Posterior vena cava (tissue), 2 donors: ENCODE results near the gene GRM3. TPM values are rescaled to one million over a fixed set of nuclear protein-coding genes. Genes with fewer than 3 reads are reported as not detected.

Experiments
- DNase-seq: peaks from one replicate; pipeline ENCODE4 v3.0.0-alpha.2; 2020; ENCODE audit warnings: low spot score
- intact Hi-C, 2 donors: fragments of 100-400 bp; cut with DNase I; formaldehyde crosslinking; loops; one replicate each; pipeline versions ENCODE4 v1.14.1 to v1.14.2; 2022 to 2023
- total RNA-seq, 2 donors: library from RNA; stranded (reverse); fragmentation: NEBNext Ultra II Directional; extraction: Animal tissue kit (Norgen Biotek cat#: 25700); gene quantifications; one replicate each; pipeline ENCODE4 v1.2.1, GENCODE V29; 2021
- donor health status: DM: yes; HTN: yes; CAD: no.
- donor health status: DM: yes; HTN: yes; CAD: no.

GRM3 gene
- total RNA-seq, 2 donors from 2014 or later = not detected

DNA sequence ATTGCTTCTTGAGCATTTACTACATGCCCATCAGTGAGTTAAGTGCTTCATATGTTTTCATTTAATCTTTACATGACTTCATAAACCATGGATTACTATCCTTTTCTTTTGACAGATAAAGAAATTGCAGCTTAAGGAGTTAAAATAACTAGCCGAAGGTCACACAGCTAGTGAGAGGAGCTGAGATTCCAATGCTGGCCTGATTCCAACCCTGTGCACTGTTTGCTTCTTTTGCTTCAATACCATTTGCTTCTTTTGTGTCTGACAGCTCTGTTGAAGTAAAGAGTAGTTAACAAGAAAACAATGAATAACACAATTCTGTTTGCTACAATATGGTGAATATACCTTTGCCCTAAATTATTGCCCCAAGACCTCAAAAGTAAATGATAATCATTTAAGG is 132.4 kb downstream of the GRM3 start:
- intact Hi-C loops = no loop called here

DNA sequence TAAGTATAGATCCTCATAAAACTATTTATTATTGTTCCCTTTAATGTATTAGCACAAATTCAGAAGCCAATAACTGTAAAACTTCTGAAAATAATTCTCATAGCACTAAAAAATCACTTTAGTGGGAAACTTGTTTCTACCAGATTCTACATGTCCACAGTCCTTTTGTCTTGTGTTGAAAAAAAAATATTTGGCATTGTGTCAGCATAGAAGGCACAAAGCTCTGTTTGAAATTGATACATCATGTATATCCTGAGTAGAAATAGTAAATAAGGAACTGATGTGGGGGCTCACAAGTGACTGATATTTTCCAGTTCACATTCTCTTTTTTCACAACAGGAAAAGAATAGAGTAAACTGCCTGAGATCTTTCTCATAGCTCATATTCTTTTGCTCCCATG is 134.6 kb downstream of the GRM3 start:
- no peak for DNase-seq
- intact Hi-C loops = no loop called here

More for the DNA sequence above, 132.4 kb downstream of the GRM3 start:
- DNase-seq = no peak

DNA sequence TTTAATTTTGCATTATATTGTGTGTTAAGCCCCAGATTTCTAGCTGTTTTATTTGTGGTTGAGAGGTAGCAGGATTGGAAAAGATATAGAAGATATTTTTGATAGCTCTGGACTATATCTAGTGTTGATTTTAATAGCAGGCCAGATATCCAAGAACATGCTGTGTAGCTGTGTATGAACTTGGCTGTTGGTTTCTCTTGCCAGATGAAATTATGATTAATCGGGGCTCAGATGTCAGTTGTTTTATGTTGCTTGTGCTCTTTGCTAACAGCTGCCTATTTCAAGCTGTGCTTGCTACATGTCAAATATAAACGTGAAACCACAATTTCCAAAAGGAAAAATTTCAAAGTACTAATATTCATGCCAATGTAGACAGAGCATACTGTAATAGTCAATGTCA is 141.1 kb downstream of the GRM3 start:
- DNase-seq = no peak
- intact Hi-C loops = no loop called here

DNA sequence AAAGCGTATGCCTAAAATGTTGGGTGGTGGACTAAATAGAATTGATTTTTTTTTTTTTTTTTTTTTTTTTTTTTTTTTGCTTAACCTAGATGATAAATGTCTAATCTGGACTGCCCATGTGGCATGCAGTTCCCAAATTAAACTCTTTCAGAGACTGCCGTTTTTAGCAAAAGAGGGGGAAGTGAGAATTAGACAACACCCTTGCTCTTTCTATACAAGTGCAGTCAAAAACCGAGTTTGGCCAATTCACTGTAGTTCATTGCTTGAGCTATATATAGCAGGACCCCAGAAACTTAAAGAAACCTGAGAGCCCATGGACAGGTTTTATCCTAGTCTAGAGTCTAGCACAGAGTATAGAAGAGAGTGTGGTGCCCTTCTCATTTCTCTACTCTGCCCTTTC is 141.9 kb downstream of the GRM3 start:
- intact Hi-C loops = no loop called here
- no peak for DNase-seq

DNA sequence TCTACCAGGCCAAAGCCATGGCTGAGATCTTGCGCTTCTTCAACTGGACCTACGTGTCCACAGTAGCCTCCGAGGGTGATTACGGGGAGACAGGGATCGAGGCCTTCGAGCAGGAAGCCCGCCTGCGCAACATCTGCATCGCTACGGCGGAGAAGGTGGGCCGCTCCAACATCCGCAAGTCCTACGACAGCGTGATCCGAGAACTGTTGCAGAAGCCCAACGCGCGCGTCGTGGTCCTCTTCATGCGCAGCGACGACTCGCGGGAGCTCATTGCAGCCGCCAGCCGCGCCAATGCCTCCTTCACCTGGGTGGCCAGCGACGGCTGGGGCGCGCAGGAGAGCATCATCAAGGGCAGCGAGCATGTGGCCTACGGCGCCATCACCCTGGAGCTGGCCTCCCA is 142.7 kb downstream of the GRM3 start:
- intact Hi-C loops = no loop called here
- peak; percentile 76 for DNase-seq

DNA sequence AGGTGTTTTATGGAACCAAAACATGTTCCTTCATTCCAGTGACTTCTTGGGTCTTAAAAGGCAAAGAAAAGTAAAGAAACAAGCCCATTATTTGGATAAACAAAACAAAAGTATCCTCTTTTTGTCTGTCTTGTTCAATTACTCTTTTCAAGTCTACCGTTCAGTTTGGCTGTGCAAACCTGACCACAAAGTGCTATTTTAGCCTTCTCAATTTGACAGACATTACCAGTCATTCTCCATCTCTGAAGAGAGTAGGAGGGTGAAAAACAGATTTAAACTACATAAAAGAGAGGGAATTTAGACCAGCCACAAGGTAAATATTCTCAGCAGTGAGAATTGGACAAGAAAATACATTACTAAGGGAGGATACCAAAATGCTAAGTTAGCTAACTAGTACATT is 145.2 kb downstream of the GRM3 start:
- intact Hi-C loops = no loop called here
- no peak for DNase-seq

DNA sequence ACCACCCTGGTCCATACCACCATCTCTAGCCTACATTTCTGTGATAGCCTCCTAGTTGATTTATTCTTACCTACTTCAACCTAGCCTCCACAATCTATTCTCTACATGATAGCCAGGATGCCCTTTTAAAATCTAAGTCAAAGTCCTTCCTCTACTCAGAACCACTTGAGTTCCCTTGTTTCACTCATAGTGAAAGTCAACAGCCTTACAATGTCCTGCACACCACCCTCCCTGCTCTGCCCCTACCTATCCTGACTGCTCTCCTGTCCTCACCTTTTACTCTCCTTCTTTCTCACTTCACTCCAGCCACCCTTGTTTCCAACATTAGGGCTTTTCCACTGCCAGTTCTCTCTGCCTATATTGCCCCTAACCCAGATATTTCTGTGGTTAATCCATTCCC is 146.7 kb downstream of the GRM3 start:
- intact Hi-C loops = no loop called here
- DNase-seq = no peak

DNA sequence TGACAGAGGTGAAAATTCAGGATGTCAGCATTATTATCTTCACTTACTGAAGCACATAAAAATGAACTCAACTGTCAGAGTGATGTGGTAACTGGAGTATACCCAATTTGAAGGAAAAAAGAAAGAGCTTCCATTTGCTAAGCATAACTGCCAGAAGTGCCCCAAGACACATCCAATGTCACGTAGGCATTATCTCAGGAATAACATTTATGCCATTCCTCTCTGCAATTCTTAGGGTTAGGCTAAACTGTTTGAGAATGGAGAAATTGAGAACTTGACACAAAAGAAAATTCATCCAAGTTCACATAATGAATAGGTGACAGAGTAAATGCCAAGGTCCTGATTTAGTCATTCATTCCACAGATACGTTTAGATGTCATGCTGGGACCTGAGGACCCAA is 148.6 kb downstream of the GRM3 start:
- DNase-seq = no peak
- intact Hi-C loops = no loop called here

DNA sequence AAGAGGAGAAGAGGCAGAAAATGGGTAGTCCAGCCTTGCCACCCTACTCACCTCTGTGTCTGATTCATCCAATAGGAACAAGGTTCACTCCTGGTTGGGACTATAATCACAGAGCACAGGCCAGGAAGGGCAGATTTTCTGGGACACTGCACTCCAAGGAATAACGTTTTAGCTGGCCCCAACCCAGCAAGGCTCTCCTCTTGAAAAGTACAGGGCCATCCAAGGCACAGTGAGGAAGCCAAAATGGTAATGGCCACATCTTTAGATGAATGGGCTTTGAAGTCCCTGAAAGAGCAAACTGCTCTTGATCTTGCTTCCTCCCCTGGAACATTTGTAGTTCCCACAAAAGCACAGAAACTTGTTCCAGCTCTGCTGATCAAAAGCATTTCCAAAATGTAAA is 149.4 kb downstream of the GRM3 start:
- no peak for DNase-seq
- intact Hi-C loops = no loop called here

DNA sequence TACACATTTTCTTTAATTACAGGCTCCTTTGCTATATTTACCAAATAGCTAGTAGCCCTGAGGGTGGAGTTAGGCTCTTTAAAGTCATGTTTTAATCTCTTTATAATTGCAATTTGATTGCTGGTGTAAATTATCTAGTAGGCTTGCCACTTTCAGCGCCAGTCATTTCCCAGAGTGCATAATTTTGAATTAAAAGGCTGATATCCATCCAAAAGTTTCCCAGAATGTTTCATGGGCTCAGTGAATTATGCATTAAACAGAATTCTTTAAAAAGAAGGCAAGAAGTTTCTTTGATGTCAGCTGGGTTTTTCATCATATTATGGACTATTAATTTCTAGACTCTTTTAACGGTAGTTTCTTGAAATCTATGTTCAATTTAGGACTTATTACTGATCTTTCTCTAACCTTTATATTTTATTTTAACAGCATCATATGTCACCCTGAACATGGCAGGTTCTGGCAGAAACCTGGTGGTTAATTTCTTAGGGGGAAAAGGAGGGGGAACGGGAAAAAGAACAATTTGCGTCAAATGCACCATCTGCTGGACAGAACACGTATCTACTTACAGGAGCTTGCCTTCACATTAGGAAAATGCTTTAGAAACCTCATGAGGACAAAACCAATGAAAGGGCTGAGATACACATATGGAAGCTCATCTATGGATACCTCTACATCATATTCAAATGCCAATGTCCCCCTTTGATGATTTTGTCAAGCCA is 171.1 kb downstream of the GRM3 start:
- intact Hi-C loops = no loop called here
- DNase-seq = no peak

DNA sequence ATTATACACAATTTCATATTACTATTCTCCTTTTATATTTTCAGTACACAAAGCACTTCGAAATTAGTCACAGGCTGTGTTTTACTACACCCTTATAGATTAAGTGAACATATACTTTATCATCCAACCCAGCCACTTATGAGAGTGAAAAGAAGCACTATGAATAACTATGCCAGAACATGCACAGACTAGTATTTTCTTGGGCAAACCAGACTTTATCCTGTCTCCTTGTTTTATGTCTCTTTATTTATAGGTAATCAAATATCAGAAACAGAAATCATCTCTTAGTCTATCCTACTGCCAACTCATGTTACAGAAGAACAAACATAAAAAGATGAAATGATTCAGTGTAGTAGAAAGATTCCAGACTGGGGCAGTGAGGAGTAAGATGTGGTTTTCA is 171.8 kb downstream of the GRM3 start:
- intact Hi-C loops = no loop called here
- no peak for DNase-seq

DNA sequence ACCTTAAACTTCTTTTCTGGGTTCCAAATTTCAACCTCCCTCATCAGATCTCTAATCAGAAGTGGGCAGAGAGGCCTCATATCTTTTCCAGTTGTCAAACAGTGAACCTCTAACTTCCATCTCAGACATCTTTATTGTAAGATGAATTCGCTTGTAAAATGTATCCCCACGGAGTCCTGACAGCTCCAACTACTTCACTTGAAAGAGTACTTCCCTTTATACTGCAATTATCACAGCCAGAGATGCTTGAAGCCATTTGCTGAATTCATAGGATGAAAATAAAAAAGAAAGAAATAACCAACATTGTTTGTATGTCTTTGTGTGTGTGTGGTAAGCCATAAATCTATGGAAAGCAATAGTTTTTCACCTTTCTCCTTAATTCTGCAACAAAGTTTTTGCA is 175.2 kb downstream of the GRM3 start:
- intact Hi-C loops = no loop called here
- no peak for DNase-seq

DNA sequence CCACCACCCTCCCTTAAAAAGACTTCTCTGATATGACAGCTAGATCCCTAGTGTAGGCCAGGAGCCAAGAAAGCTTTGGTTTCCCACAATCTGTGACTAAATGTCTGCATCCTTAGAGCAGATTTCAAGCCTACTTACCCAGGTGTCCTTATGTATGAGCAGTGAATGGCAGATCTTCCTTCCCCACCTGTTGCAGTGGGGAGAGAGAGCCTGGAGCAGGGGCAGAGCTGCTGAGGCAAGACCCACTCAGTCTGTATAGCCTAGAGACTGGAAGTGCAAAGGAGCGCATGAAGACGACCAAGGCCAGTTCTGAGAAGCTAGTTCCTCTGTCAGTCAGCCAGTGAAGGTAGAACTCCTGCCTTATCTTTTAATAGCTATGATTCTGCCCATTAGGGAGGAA is 180.1 kb downstream of the GRM3 start:
- intact Hi-C loops = no loop called here
- no peak for DNase-seq

DNA sequence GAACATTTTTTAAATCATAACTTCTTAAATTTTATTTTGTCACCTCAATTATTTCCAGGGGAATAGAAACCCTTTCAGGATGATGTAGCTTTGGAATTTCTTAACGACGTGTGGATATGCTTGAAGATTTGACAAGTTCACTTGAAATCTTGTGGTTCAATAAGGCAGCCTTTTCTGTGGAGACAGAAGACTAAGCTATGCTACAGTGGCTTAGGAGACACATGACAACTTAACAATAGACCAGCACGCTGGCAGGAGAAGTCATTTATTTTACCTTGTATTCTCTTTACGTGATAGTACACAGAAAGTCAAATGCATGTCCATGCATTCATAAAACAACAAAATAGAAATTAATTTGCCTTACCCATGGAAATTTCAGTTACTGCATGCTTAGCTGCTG is 181.6 kb downstream of the GRM3 start:
- intact Hi-C loops = no loop called here
- no peak for DNase-seq

DNA sequence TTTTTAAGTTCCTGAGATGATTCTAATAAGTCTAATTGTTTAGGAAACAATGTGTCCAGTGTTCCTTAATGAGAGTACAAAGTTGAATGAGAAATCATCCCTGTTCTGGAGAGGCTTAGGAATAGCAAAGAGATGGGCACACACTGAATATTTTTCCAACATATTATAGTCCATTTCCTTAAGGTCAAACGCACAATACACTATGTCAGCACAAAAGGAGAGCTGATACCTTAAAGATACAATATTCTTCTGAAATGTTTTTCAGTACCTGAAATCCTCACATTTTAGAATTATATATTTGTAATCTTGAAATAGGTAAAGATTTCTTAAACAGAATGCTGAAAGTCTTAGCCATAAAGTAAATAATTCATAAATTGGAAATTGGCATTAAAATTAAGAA is 183.2 kb downstream of the GRM3 start:
- no peak for DNase-seq
- intact Hi-C loops = no loop called here

DNA sequence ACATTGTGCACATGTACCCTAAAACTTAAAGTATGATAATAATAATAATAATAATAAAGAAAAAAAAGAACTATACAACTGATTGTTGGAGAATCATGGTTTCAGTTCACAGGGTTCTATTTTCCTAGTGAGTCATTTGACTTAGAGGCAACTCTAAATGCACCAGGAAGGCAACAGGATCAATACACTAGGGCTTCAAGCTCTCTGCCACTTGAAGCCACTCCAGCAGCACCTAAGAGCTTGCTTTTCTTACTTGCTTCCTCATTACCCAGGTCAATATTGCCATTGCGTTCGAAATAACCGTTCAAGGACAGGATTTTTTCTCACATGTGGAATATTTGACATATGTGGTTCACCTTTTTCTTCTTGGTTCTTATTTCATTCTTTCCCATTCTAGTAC is 189.7 kb downstream of the GRM3 start:
- intact Hi-C loops = no loop called here

DNA sequence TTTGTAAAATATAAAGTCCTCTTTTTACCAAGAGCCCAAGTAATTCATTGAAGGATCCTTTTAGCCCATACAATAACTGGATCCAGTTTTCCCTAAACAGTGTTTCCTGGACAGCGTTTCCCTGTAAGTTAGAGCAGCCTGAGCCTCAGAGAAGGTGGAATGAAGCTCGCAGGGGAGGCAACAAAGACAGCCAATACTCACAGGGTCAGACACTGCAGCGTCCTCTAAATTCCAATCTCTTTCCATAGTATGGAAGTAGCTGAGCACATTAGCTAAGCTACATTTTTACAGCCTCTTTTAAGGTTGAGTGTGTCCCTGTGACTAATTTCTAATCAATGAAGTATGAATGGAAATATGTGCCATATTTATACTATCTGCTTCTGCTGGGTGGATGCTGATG is 193.5 kb downstream of the GRM3 start:
- intact Hi-C loops = no loop called here
- DNase-seq = no peak

More for the DNA sequence above, 189.7 kb downstream of the GRM3 start:
- DNase-seq = no peak

DNA sequence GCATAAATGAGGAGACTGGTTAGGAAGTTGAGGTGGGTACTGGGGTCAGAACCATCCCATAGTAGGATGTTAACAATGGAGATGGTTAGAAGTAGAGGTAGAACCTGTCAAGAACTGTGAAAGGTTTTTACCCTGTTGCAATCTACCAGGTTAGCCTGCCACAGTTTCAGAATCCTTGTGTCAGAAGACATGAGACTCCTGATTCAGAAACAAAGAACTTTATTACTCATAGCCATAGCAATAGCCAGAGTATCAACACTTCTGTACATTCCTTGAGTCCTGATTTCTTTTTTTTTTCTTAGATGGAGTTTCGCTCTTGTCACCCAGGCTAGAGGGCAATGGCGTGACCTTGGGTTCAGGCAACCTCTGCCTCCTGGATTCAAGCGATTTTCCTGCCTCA is 200.9 kb downstream of the GRM3 start:
- intact Hi-C loops = no loop called here
- DNase-seq = no peak

DNA sequence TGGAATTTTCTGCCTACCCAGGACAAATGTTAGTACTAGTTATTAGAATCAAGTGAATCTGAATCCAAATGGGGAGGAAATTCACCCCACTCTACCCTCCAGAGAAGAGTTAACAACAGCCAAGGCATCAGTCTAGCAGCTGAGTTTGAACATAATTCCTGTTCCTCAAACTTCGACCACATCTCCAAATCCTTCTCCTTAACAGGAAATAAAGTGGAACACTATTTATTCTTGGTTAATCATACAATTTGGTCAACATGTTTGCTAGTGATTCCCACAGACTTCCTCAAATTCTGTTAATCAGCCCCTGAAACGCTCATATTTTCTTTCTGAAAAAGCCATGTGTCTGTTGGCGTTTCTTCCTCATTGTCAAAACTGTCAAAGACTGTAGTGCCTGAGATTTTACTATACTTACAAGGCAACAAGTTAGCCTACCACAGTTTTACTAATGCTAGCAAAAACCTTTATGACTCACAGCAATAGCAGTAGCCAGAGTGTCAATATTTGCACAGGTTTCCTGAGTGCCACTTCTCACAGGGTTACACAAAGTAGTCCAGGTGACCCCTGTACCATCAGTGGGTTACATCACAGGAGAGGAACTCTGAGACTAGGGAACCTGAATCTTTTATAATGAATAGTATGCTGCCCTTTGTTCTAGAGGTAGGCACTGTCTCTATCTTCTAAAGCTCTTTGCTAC is 202.9 kb downstream of the GRM3 start:
- no peak for DNase-seq
- intact Hi-C loops = no loop called here

DNA sequence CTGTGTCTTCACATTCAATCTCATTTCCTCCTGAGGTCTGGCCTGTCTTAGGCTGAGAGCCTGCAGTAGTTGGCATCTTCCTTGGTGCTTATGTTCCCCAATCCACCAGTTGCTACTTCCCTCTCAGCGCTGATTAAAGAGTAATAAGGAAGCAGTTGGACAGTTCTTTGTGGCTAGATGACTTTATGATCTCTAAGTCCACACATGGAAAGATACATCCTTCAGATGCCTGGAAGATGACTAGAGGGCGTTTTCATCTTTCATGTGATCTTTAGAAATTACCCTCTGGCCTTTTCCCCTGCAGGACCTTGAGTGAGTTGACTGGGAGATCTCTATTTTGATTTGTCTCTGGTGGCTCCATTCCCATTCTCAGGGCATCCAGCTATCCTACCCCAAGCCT is 204.5 kb downstream of the GRM3 start:
- intact Hi-C loops = no loop called here
- no peak for DNase-seq

DNA sequence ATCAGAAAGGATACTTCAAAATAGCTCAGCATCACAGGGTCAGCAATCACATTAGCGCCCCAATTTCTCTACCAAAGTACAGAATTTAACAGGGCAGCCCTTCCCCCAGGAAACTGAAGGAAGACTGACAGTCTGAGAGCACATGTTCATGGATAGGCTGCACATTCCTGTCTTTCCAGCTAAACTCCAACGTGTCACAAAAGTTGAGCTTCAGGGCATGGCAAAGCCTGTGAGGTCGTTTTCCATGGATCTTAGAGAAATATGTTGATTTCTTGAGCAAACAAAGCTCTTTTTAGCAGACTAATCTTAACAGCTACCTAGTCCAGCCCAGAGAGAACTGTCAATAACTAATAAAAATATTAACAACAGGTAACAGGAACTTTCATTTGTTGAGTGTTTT is 207.9 kb downstream of the GRM3 start:
- DNase-seq = no peak
- intact Hi-C loops = no loop called here
